Measurements from ENCODE around the gene PTGFRN.

GRCh38 chr1:116878804-116879477 lies 30.8 kb upstream of the PTGFRN start:
- TF ChIP-seq POLR2A (IDR thresholded peaks at IDR 0.05), result no peak
- TF ChIP-seq CTCF (IDR thresholded peaks at IDR 0.05), result no peak
